ENCODE results near the gene APCDD1. TPM values are rescaled to one million over a fixed set of nuclear protein-coding genes. Genes with fewer than 3 reads are reported as not detected.

APCDD1 gene
- 12.0 TPM for polyA plus RNA-seq (2013, experiment 1 of 2; ENCODE audit: insufficient read length)
- polyA plus RNA-seq (2013, experiment 2 of 2; ENCODE audit: insufficient read length) = 4.8 TPM

DNA sequence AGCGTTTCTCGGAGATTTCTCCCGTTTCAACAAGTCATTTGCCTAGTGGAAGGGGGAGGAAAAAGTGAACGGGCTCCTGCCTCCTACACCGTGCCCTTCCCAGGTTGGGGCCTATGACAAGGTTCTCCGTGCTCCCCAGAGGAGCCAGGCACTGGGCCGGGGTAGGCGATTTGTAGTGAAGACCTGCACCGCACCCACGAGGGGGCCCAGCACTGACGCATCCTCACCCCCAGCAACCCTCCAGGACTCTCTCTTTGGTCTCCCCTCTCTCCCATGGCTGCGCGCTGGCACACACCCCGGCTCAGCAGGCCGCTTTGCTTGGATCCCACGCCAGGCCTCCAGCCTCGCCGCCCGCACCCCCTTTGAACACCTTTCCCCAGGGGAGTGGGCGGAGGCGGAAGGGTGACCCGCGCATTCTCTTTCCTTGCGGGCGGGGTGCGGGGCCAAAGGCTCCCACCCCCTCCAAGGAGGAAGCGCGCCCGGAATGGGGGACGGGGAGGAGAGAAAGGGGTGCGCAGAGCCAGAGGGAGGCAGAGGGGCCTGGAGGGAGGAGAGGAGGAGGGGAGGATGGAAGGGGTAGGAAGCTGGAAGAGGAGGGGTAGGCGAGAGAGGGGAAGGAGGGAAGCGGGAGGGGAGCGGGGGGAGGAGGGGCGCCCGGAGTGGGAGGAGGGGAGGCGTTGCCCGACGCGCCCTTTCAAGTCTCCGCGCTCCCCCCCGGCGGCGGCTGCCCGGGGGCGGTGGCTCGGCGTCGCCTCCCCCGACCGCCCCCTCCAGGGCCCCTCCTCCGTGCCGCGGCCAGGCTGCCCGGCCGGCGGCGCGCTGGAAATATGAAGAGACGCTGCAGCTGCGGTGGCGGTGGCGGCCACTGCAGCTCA, at the start of gene APCDD1:
Gene APCDD1 (plus strand): TSS at position 830 of the 875 bp plus-strand sequence. CDS start 347 bp downstream, outside the sequence.
- peak; percentile 72 for DNase-seq

DNA sequence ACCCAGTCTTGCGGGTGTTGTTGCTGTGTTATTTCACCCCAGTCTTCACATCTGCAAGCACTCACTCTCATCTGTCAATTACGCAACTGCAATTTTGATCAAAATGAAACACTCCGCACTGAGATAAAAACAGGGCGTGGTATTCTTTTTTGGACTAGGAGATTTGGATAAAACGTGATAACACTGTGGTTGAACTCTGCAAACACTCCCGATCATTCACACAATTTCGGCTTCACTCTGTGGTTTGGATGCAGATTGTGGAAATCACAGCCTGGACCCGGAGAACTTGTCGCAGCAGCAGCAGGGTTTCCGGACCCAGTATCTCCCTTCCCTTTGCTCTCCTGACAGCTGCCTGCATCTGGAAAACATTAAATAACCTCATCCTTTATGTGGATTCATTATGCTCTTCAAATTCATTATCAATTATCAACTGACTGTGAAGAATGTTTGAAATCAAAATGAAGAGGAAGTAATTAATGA, 49.4 kb upstream of the APCDD1 start:
- DNase-seq = no peak

DNA sequence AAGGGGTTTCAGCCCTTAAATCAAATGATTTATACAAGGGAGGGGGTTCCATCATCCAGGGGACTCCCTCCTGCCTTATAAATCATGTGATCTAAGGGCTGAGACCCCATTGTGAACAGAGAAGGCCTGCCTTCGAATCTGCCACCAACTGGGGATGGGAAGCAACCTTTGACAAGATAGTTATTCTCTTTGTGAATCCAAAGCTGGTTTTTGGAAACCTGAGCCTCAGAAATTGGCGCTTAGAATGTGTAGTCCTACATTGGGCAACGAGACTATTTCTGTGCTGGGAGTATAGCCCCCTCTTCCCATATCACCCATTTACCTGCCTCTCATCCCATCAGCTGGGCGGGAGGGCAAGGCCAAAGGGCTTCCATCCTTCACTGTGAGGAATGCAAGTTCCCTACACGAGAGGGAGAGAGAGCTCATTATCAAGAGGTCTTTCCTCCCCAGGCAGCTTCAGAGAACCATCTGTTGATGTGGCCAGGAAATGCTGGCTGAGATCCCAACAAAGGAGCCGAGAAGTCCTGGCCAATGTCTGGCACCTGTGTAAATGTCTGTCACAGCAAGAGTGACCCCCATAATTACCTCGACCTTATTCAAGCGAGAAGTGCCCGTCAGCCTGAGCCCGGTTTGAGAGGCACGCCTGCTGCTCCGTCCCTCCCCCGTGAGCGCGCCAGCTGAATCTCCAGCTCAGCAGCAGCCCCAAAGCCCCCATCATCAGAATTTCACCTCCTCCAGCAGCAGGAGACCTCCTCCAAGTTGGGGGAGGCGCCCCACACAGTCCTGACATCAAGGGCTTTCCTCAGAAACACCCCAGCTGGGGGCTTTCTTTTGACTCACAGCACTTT, 48.4 kb upstream of the APCDD1 start:
- DNase-seq = no peak

DNA sequence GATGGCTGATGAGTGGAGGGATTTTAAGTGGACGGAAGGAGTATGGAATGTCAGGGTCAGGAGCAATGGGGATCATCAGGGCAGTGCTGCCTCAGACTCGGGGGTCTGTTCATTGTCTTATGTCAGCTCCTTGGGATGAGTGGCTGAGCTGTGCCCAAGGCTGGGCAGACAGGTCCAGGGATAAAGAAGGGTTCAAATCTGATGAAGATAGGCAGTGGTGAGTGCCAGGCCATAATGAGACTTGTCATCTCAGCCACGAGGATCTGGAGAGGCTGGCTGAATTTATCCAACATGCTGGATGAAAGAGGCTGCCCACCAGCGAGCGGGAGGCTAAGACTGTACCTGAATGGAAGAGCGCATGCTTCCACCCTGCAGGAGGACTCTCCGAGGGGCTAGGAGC, 46.3 kb upstream of the APCDD1 start:
- no peak for DNase-seq

DNA sequence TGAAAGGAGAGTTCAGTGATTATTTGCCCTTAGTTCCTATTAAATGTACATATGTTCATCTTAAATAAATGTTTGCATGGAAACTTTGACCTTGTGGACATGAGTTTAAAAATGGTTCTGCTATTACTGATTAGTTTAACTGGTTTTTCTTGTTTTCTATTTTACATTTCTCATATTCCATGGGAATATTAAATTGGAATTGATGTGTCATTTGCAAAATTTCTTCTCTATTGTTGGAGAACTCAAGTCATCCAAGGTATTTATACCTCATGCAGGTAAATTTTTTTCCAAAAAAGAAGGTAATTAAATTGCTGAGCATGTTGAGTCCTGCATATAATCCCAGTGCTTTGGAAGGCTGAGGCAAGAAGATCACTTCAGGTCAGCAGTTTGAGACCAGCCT, 45.4 kb upstream of the APCDD1 start:
- DNase-seq = no peak

DNA sequence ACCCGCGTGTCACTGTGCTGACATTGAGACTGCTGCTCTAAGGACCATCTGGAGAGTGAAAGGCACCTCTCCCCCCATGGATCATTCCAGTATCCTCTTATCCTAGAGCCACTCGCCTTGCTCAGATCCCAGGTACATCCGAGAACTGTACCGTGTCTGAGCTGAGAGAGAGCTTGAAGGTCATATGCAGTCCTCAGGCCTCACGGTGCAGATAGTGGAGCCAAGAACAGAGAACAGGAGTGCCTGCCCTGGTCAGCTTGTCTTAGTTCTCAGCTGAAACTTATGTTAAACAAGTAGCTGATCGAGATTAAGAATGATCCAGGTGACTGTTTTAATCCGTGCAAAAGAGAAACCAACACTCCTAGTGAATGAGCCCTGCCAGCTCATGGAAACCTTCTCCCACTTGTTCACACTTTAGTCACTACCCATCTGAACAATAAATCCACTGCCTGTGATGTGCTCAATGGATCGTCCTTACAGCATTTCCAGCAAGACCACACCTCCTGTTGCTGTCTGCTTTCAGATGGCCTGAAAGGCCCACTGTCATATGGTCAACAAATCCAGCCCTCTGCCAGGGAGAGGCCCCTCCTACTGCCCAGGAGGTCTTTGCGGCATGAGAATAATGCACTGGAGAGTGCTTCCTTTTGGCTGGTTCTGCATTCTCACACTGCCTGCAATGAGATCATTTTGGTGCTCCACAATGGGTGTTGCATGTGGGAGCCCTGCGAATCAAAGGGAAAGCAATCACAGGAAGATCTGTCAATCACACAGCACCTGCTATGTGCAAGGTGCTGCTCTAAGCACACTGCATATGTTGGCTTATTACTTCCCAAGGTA, 43.7 kb upstream of the APCDD1 start:
- DNase-seq = peak; percentile 76

DNA sequence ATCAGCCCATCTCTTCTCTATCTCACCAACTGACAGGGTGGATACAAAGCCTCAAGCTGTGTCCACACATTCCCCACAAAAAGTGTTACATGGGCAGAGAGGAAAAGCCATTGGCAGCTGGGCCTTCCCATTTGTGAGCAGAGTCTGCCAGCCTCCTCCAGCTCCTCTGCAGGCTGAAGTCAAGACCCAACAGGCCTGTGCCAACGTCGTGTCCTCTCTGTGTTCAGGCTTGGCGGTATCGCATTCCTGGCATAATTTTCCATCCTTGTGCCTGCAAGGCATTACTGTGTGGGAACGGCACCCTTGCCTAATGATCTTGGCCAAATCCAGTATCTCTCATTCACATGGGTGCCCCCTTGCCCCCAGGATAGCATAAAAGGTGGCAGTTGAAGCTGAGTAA, 41.5 kb upstream of the APCDD1 start:
- DNase-seq = no peak

DNA sequence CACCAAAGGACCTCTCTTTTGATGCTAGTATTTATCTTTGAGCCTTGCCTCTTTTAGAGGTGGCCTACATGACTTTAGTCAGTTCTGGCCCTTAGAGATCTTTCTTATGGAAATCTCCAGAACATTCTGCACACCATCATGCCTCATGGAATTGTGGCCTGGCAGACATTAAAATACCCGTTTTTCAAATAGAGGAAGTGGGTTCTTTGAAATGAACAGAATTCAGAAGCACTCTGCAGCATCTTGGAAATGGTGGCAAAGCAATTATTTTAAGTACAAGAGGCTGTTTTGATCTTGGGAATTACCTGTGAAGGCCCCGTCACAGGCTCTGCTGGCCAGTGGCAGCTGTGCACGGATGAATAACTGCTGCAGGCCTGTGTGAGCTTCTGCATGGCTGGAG, 40.7 kb upstream of the APCDD1 start:
- no peak for DNase-seq

DNA sequence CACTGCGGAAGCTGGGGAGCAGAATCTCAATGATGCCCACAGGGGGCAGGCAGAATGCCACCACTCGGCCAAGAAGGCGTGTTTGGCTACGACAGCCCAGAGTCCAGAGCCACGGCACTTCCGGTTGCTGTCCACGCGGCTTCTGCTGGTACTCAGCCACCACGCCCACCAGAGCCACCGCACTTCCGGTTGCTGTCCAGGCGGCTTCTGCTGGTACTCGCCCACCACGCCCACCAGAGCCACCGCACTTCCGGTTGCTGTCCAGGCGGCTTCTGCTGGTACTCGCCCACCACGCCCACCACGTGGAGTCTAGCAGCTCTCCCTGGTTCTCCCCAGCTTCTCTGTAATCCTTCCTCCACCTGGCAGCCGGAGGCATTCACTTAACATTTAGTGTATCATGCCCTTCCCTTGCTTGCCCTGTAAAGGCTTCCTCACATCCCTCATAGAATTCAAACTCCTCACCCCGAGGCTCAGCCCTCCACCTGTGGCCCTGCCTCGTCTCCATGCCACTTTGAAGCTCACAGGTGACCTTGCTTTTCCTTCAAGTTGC, 40.1 kb upstream of the APCDD1 start:
- DNase-seq = no peak

DNA sequence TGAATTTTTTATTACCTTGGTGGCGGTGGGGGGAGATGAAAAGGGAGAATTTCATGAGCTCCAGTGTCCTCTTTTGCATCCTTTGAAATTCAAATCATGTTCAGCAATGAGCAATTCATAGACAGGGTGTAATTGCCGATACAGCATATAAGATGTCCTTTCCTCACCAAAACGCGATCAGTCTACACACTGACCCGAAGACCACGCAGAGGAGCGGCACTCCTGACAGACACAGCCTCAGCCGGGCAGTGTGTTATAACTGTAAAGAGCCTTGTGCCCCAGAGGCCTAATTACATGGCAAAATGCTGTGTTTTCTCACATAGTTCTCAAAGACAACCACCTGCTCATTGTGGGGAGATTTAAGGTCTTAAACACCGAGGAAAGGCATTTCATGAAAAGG, 38.4 kb upstream of the APCDD1 start:
- DNase-seq = no peak

DNA sequence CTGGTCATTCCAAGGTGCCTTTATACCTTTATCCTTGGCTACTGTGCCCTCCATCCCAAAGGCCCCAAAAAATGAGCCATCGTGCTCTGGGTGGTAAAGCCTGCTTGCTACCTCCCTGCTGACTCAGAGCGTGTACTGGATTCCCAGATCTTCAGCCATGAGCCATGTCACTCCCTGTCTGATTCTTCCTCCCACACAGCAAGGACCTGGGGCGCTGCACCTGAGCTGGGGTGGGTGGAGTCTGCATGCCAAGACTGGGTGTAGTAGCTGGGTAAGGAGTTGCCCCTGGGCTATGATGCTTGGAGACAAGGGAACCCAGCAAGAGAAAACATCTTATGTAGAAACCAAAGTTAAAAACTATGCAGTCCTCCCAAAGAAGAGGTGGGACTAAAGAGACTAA, 37.2 kb upstream of the APCDD1 start:
- DNase-seq = no peak

DNA sequence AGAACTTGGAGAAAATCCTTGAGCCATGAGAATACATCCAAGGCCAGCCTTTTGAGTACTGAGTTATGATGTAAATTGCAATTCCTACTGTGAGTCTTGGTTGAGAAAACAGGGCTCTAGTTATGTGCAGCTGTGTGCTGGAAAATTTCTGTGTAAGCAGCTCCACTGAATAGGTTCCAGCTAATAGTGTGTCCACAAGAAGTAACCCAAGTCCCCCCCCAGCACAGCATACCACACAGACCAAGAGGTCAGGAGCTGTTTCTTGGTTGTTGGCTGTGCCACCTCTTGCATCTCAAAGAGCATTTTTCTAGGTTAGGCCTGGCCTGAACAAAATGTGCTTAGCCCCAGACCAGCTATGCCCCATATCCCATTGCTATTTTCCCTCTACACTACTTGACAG, 36.8 kb upstream of the APCDD1 start:
- no peak for DNase-seq

DNA sequence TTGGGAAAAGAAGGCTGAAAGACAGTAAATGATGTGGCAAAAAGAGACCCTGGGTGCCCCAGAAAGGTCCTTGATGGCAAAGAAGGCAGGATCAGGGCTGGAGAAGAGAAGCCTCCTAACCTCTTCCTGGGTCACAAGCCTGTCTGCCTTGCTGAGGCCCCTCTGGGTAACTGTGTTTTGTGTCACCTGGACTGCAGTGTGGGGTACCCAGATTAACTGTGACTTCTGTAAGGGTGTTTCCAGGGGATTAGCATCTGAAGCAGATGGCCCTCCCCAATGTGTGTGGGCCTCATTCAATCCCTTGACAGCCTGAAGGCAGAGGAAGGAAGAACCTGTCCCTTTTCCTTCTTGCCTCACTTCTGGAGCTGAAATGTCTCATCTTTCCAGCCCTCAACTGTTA, 35.6 kb upstream of the APCDD1 start:
- DNase-seq = no peak

DNA sequence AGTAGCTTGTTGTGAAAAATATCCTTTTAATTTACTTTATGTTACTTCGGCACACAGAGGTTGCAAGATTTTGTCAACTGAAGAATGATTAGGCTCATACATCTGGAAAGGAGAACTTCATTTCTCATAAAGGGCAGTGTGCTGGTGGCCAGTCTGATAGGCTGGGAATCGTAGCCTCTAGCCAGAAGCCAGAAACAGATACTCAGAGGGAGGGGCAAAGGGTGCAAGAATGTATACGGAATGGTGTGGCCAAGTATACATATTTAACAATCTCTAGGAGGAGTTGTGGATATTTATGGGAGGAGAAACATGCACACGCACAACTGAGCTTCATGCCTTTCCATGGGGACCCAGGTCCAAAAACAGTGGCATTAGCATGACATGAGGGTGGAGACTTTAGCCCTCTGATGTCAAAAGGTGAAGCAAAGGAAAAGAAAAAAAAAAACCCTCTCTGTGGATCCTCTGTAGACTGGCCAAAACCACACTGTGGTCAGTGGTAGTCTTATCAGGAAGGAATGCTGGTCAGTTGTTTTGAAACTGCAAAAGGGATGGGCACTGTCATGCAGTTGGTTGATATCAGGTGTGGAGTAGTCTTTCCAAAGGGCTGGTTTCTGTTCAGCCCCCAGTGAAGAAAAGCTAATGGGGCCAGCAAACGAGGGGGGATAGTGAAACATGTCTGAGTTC, 34.9 kb upstream of the APCDD1 start:
- no peak for DNase-seq

DNA sequence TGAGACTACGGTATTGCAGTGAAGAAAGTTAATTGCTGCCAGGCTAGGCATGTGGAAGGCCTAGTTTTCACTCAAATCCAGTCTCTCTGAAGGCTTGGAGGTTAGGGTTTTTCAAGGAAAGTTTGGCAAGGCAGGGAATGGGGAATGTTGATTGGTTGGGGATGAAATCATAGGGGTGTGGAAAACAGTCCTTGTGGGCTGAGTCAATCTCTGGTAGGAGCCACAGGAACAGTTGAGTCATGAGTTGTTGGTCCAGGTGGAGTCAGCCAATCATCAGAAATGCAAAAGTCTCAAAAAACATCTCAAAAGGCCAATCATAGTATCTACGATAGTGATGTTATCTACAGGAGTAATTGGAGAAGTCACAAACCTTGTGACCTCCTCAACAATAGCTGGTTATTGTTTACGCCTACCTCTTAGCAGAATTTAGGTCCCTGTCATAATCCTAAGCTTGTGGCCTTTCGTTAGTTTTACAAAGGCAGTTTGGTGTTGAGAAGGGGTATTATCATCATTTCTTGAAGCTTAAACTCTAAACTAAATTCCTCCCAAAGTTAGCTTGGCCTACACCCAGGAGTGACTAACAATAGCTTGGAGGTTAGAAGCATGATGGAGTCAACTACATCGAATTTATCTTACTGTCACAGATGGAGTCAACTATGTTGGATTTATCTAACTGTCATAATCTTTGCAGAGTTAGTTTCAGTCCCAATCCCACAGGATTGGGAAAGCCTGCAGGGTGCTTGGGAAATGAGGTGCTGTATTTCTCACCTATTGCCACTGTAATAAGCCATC, 33.7 kb upstream of the APCDD1 start:
- peak; percentile 75 for DNase-seq

DNA sequence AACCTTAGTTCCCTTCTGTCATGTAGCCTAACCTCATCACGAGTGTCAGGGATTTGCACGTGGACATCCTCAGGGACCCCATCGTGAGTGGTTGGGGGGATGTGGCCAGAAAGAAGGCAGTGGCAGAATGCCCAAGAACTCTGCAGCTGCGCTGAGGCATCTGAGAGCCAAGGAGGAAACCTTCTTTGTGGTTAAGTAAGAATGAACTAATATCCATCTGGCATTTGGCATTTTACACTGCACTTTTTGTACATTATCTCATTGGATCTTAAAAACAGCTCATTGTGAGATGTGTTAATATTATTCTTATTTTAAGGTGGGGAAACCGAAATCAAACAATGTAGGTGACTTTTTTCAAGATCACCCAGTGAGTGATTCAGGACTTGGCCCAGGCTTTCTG, 32.6 kb upstream of the APCDD1 start:
- DNase-seq = peak; percentile 68

DNA sequence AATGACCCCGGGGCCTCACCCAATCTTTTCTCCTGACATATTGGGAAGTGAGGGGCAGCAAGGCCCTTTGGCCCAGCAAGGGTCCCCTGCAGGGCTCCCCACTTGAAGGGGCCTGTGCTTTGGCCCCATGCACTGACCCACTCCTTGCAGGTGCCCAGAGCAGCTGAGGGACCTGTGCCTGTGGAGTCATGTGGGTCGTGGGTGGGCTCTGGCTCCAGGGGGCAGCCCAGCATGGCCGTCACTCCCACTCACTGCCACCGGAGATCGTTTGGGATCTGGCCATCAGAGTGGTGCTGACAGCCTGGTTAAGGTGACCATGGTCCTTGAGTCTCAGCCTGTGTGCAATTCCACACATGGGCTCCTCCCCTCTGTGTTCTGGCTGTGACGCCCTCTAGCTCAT, 31.7 kb upstream of the APCDD1 start:
- no peak for DNase-seq

DNA sequence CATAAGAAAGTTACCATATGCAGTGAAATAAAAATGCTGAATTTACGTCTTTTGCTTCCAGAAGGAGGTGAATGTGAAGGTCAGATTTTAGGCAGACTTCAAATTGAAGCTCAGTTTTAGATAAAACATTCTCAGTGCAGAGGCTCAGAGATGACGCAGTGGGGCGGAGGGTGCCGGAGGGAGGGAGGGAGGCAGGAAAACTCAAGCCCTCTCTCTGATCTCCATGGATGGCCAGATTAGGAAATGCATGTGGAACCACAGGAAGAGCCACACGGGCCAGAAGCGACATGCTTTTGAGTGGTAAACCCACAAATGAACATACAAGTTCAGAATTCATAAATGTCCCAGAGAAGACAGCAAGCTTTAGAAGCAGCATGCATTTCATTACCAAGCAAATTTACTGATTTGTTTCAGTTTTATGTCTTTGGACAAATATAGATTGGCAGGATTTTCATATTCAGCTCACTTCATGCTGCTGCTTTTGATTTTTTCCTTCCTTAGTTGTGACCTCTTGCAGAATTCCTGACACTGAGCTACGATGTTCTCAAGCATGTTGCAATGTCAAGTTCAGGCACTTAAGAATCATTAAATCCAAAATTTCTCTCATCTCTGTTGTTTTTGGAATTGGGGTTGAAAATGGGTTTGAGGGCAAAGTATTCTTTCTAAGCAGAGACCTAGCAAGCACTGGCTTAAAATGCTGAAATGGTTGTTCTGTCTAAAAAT, 29.7 kb upstream of the APCDD1 start:
- peak; percentile 28 for DNase-seq

DNA sequence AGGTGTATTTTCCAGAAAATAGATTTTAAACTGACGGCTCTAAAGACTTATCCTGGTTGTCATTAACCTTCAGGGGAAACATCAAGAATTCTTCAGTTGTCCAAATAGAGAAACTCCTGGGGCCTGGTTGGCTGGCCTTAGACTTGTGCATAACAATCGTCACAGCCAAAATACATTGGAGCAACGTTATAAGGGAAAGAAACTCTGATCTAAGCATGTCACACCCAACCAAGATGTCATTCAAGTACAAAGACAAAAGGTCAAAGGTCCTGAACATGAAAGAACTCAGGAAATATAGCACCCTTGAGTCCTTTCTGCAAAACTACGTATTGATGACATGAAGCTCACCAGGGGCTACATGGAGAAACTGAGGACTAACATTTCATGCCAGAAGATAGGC, 23.8 kb upstream of the APCDD1 start:
- no peak for DNase-seq

DNA sequence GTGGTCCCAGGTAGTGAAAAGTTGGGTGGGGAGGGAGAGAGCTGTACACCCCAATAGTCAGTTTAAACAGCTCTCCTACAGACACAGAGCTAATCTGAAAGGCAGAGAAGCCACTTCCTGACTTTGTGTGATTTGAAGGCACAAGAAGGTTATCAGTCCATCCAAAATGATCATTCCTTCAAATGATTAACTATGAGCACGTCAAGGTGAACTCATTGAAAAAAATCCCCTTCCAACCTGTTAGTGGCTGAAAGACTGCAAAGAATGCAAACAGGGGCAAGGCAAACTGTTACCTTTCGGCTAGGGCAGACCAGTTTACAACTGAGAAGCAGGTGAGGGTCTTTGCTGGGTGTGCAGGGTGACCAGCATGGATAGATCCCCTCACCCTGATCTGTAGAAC, 22.8 kb upstream of the APCDD1 start:
- no peak for DNase-seq
